ENCODE results near the gene MAGI2.

- TF ChIP-seq CTCF (IDR thresholded peaks at IDR 0.05) (no peak), POLR2A (IDR thresholded peaks at IDR 0.05) (no peak), POLR2AphosphoS5 (IDR thresholded peaks at IDR 0.05; ENCODE audit: insufficient read depth in 1 of 2, low read depth in 1 of 2) (no peak)
Observed at GRCh38 chr7:78149787-78150186, 1303.7 kb downstream of the MAGI2 start.
